Heart right ventricle (tissue), 16 donors: ENCODE measurements around the gene HCN4. TPM values are rescaled to one million over a fixed set of nuclear protein-coding genes. Genes with fewer than 3 reads are reported as not detected.

Experiments
- ATAC-seq, 8 donors: fragments of 200-7000 bp; cut with Tn5 transposase; one replicate each; pipeline ENCODE4 v1.9.1; 2020; ENCODE audit warnings: mild to moderate bottlenecking in 8 of 8, moderate library complexity in 8 of 8, moderate number of reproducible peaks in 1 of 8
- DNase-seq, 2 donors: peaks; one replicate each; pipeline ENCODE4 v3.0.0-alpha.2; 2020
- H3K27ac ChIP-seq, 10 donors: fragments of 200-600 bp; sonication (generic) in 2 of 10; one replicate each; pipeline versions ENCODE4 v1.5.0 to v1.8.0; 2020 to 2022; ENCODE audit warnings: mild to moderate bottlenecking in 3 of 10
- H3K27me3 ChIP-seq, 7 donors: fragments of 200-600 bp; one replicate each; pipeline ENCODE4 v1.8.0; 2021 to 2022; ENCODE audit warnings: mild to moderate bottlenecking in 2 of 7
- H3K36me3 ChIP-seq, 9 donors: fragments of 200-600 bp; sonication (generic) in 1 of 9; one replicate each; pipeline versions ENCODE4 v1.5.0 to v1.8.0; 2020 to 2022; ENCODE audit warnings: mild to moderate bottlenecking in 2 of 9
- H3K4me1 ChIP-seq, 9 donors: fragments of 200-600 bp; sonication (generic) in 1 of 9; one replicate each; pipeline versions ENCODE4 v1.5.0 to v1.8.0; 2020 to 2022; ENCODE audit warnings: mild to moderate bottlenecking in 4 of 9
- H3K4me3 ChIP-seq, 10 donors: fragments of 200-600 bp; sonication (generic) in 2 of 10; one replicate each; pipeline versions ENCODE4 v1.5.0 to v1.8.0; 2020 to 2022; ENCODE audit warnings: mild to moderate bottlenecking in 7 of 10, moderate library complexity in 2 of 10
- H3K9me3 ChIP-seq, 11 donors: fragments of 200-600 bp in 10 of 11; sonication (generic) in 2 of 11; one replicate each; pipeline versions ENCODE4 v1.5.0 to v1.8.0; 2013 to 2022; ENCODE audit warnings: mild to moderate bottlenecking in 2 of 11, control low read depth in 1 of 11, moderate library complexity in 1 of 11
- CTCF ChIP-seq, 9 donors: fragments of 200-600 bp; sonication (generic) in 2 of 9; IDR thresholded peaks; one replicate each; pipeline versions ENCODE4 v1.5.0 to v1.8.0; 2021 to 2022; ENCODE audit warnings: antibody characterized with exemption in 9 of 9, mild to moderate bottlenecking in 5 of 9, moderate library complexity in 1 of 9
- whole genome bisulfite sequencing, 2 donors: extraction: QIAGEN DNeasy Blood & Tissue Kit; methylation state at CpG; one replicate each; pipeline ENCODE4 v1.1.7; 2013; ENCODE audit warnings: inconsistent platforms in 1 of 2; 5-methylcytosine and 5-hydroxymethylcytosine counted together
- intact Hi-C, 10 donors: fragments of 100-400 bp; cut with DNase I; formaldehyde crosslinking; loops; one replicate each; pipeline versions ENCODE4 v1.11.1 to v1.14.2; 2022
- polyA plus RNA-seq, 2 donors: library from polyadenylated mRNA; stranded (reverse); fragments of 200-250 nt; gene quantifications; one replicate each; pipeline ENCODE4 v1.2.3, GENCODE V29; 2013
- total RNA-seq, 10 donors: library from RNA; stranded (reverse); fragmentation: NEBNext Ultra II Directional in 3 of 10; extraction: Animal tissue kit (Norgen Biotek cat#: 25700) in 3 of 10; gene quantifications; one replicate each; pipeline versions ENCODE4 v1.2.1 to v1.2.4, GENCODE V29; 2021 to 2023
- donor health status: Arrhythmogenic right ventricular cardiomyopathy.
- donor health status: ischemic (EF 13 %, LVEDD 7.1; RV severe dilation, severe dysfunction).
- donor health status: healthy with polysubstance abuse.
- donor health status: DM: no; HTN: yes; CAD: no.
- donor health status: DM: no; HTN: no; CAD: no.
- donor health status: ischemic (EF 25% LVEDD 6.9; RV normal size, moderate dysfunction).
- donor health status: ischemic (EF 25% LVEDD 5.7; RV mildly dilated, moderate dysfunction).
- donor health status: healthy.
- donor health status: DM: yes; HTN: yes; CAD: no.
- donor health status: Ischemic cardiomyopathy.
- donor health status: ischemic (EF 35%, LVEDD 5.7; RV mildly dilated, moderate dysfunction).
- donor health status: nonischemic (EF 11% LVEDD 7.7; RV severe dilation, severe dysfunction).
- donor health status: DM: yes; HTN: yes; CAD: no.
- donor health status: PGD.
- donor health status: ischemic (EF 29% LVEDD 5.4; RV normal size, mild dysfunction).
- donor health status: nonischemic (EF 23%, LVEDD 6.1; RV moderate dilation, normal function).

HCN4 gene
- total and polyA plus RNA-seq, 12 donors: 2.2 to 24.9 (median 6.8) TPM

- ATAC-seq (no peak), DNase-seq (no peak)
- Histone ChIP-seq H3K4me1 (peaks cover 0 to 27% (median 8%) of the 10 kb centered on the region in 9 donors), H3K36me3 (no peaks in the 10 kb centered on the region), H3K27ac (no peak overlapping the region), H3K9me3 (no peaks in the 10 kb centered on the region), H3K27me3 (peaks cover 0 to 8% (median 0%) of the 10 kb centered on the region in 7 donors), H3K4me3 (no peak overlapping the region)
- TF ChIP-seq CTCF (IDR thresholded peaks at IDR 0.05): no peak
- 70 to 76% methylated on average over 4 of the region's 4 CpGs for WGBS, 2 donors
- intact Hi-C loops: no loop called here
Measured at GRCh38 chr15:73398861-73399260, 30.1 kb upstream of the HCN4 start.

- DNase-seq (no peak), ATAC-seq (peak in 1 of 8 donors; percentile 25)
- TF ChIP-seq CTCF (IDR thresholded peaks at IDR 0.05): no peak
- Histone ChIP-seq H3K27me3 (peaks cover 0 to 13% (median 0%) of the 10 kb centered on the region in 7 donors), H3K9me3 (no peaks in the 10 kb centered on the region), H3K4me3 (no peak overlapping the region), H3K4me1 (peaks cover 0 to 34% (median 11%) of the 10 kb centered on the region in 9 donors), H3K27ac (no peak overlapping the region), H3K36me3 (no peaks in the 10 kb centered on the region)
- intact Hi-C loops: no loop called here
- 37 to 52% methylated on average over 5 of the region's 5 CpGs for WGBS, 2 donors
Measured at GRCh38 chr15:73397461-73397860, 28.7 kb upstream of the HCN4 start.

- WGBS, 2 donors: 89 to 98% methylated on average over 2 of the region's 2 CpGs
- no peak for DNase-seq
- peaks cover 0 to 13% (median 0%) of the 10 kb centered on the region in 7 donors for H3K27me3 ChIP-seq
- no peak for ATAC-seq
- no peak overlapping the region for H3K4me3 ChIP-seq
- H3K9me3 ChIP-seq: no peaks in the 10 kb centered on the region
- intact Hi-C loops: loop anchor here in 1 of 10 donors (1.0 kb wide), 1 partner anchor 21 kb away; no protein-coding TSS in a partner anchor
- H3K36me3 ChIP-seq: no peaks in the 10 kb centered on the region
- TF ChIP-seq CTCF (IDR thresholded peaks at IDR 0.05): no peak
- H3K27ac ChIP-seq: no peak overlapping the region
- H3K4me1 ChIP-seq: peaks cover 0 to 34% (median 11%) of the 10 kb centered on the region in 9 donors
Measured at GRCh38 chr15:73395671-73396070, 26.9 kb upstream of the HCN4 start.

DNA sequence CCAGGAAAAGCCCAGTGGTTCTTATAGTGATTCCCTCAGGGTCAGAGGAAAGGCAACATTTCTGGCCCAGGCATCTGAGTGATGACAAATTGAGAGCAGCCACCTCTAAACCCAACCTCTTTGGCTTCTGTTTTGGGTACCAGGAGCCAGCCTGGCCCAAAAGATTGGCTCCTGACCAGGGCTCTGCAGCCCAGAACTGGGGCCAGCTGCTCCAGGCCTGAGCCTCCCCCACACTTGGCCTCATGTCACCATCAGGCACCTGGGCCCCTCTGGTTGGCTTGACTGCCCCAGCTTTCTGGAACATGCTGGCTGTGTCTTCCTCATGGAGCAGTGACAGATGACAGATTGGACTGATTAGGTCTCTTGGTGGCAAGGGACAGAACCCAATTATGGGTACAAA, 26.0 kb upstream of the HCN4 start:
- peak; percentile 67 to 69 for DNase-seq
- Histone ChIP-seq H3K4me1 (peaks cover 0 to 39% (median 12%) of the 10 kb centered on the region in 9 donors), H3K4me3 (no peak overlapping the region), H3K27me3 (peaks cover 0 to 13% (median 0%) of the 10 kb centered on the region in 7 donors), H3K36me3 (no peaks in the 10 kb centered on the region), H3K9me3 (no peaks in the 10 kb centered on the region), H3K27ac (no peak overlapping the region)
- peak; percentile 82 to 98 (median 94) for ATAC-seq
- intact Hi-C loops: loop anchor here in 3 of 10 donors (1.0 to 5.0 kb wide), 2 partner anchors 20 to 123 kb away; no protein-coding TSS in a partner anchor
- no peak for TF ChIP-seq CTCF (IDR thresholded peaks at IDR 0.05)
